ENCODE results near the gene POU6F2.

DNA sequence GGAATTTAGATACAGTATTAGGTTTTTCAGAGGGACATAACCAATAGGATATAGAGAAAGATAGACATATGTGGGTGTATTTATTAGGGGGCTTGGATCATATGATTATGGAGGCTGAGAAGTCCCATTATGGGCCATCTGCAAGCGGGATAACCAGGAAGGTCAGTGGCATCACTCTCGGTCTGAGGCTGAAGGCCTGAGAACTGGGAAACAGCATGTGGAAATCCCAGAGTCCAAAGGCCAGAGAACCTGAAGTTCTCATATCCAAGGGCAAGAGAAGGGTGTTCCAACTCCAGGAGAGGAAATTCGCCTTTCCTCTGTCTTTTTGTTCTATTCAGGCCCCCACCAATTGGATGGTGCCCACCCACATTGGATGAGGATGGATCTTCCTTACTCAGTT, 180.7 kb downstream of the POU6F2 start:
- TF ChIP-seq, protein P1, sequence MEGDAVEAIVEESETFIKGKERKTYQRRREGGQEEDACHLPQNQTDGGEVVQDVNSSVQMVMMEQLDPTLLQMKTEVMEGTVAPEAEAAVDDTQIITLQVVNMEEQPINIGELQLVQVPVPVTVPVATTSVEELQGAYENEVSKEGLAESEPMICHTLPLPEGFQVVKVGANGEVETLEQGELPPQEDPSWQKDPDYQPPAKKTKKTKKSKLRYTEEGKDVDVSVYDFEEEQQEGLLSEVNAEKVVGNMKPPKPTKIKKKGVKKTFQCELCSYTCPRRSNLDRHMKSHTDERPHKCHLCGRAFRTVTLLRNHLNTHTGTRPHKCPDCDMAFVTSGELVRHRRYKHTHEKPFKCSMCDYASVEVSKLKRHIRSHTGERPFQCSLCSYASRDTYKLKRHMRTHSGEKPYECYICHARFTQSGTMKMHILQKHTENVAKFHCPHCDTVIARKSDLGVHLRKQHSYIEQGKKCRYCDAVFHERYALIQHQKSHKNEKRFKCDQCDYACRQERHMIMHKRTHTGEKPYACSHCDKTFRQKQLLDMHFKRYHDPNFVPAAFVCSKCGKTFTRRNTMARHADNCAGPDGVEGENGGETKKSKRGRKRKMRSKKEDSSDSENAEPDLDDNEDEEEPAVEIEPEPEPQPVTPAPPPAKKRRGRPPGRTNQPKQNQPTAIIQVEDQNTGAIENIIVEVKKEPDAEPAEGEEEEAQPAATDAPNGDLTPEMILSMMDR (IDR thresholded peaks at IDR 0.05), result no peak
- TF ChIP-seq EZH2 (IDR thresholded peaks at IDR 0.05; ENCODE audit: borderline replicate concordance, insufficient read depth, low read depth, low read length, poor library complexity, severe bottlenecking), result no peak
